PFSK-1 (cell line): ENCODE data around the gene NDC1.

Experiments used
- FOXP2 ChIP-seq: optimal IDR thresholded peaks from 2 replicates; pipeline ENCODE3; 2011; ENCODE audit warnings: borderline replicate concordance, control low read depth, inconsistent platforms; ENCODE audit not compliant: insufficient read depth; ENCODE audit errors: extremely low read length, extremely low read depth
- POLR2AphosphoS5 ChIP-seq: IDR thresholded peaks from 2 replicates; pipeline ENCODE4 v1.6.1; 2012; ENCODE audit warnings: low read depth, mild to moderate bottlenecking, control low read depth, low read length, moderate library complexity
- SIN3A ChIP-seq: IDR thresholded peaks from 2 replicates; pipeline ENCODE4 v1.6.1; 2012; ENCODE audit warnings: mild to moderate bottlenecking, low read length, moderate library complexity, borderline replicate concordance; ENCODE audit not compliant: insufficient read depth
- TAF1 ChIP-seq: IDR thresholded peaks from 2 replicates; pipeline ENCODE4 v1.6.1; 2012; ENCODE audit warnings: low read length, control low read depth, borderline replicate concordance; ENCODE audit not compliant: insufficient read depth
- TF ChIP-seq, protein P1 (sequence below), 2 experiments: IDR thresholded peaks; 2 replicates each; pipeline versions ENCODE4 v1.6.1 to v1.8.0; 2011 to 2012; ENCODE audit warnings: low read depth in 2 of 2, low read length in 2 of 2, control low read depth in 1 of 2, inconsistent platforms in 1 of 2, mild to moderate bottlenecking in 1 of 2, moderate library complexity in 1 of 2; ENCODE audit not compliant: insufficient read depth in 1 of 2

NDC1 gene

DNA sequence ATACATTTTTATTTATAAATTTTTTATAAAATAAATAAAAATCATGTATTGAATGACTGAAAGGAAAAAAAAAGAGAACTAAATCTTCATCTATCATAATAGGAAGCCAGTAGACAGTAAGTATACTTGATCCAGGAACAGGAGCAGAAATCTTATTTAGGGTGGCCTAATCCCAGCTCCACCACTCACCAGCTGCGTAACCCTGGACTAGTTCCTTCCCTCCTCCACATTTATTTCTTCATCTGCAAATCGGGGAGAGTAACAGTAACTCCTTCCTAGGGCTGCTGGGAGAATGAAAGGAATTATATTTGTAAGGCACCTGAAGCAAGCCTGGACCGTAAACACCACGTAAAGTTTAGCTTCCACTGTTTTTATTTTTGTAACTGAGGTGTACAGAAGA, 117.0 kb downstream of the NDC1 start:
- TF ChIP-seq FOXP2 (no peak), TAF1 (no peak)

DNA sequence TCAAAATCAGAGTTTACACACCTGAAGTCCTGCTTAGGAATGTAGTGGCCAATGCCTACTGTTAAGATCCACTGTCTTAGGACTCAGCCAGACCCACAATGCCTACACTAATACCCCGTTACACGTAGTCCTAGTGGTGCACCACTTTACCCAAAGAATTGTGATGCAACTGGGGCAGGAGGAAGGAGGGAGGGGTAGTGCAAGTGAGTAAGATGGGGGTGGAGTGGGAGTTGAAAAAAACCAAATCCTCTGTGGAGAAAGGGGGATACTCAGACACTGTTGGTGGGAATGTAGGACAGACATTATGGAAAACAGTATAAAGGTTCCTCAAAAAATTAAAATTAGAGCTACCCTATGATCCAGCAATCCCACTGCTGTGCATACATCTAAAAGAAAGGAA, 118.6 kb downstream of the NDC1 start:
- TF ChIP-seq FOXP2 = no peak
- TF ChIP-seq, protein P1, sequence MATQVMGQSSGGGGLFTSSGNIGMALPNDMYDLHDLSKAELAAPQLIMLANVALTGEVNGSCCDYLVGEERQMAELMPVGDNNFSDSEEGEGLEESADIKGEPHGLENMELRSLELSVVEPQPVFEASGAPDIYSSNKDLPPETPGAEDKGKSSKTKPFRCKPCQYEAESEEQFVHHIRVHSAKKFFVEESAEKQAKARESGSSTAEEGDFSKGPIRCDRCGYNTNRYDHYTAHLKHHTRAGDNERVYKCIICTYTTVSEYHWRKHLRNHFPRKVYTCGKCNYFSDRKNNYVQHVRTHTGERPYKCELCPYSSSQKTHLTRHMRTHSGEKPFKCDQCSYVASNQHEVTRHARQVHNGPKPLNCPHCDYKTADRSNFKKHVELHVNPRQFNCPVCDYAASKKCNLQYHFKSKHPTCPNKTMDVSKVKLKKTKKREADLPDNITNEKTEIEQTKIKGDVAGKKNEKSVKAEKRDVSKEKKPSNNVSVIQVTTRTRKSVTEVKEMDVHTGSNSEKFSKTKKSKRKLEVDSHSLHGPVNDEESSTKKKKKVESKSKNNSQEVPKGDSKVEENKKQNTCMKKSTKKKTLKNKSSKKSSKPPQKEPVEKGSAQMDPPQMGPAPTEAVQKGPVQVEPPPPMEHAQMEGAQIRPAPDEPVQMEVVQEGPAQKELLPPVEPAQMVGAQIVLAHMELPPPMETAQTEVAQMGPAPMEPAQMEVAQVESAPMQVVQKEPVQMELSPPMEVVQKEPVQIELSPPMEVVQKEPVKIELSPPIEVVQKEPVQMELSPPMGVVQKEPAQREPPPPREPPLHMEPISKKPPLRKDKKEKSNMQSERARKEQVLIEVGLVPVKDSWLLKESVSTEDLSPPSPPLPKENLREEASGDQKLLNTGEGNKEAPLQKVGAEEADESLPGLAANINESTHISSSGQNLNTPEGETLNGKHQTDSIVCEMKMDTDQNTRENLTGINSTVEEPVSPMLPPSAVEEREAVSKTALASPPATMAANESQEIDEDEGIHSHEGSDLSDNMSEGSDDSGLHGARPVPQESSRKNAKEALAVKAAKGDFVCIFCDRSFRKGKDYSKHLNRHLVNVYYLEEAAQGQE (IDR thresholded peaks at IDR 0.05; ENCODE audit: insufficient read depth in 1 of 2, low read depth in 2 of 2, low read length in 2 of 2) = no peak
- TF ChIP-seq TAF1 = no peak
- TF ChIP-seq POLR2AphosphoS5 = no peak
- no peak for TF ChIP-seq SIN3A

DNA sequence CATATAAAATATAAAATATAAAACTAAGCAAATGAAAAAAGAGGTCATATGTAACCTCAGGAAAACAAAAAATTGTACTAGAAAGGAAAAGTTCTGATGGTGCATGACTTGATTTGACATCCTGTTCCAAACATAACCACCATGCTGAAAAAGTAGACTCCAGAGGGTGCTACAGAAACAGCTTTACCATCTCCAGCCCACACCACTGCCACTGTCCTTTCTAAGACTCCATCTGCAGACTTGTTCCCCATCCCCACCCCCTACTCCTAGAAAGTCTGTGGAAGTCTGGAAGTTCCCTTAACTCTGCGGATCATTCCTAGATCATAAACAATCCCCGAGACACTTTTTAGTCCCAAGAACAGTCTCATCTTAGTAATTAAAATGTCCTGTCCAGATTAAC, 119.7 kb downstream of the NDC1 start:
- TF ChIP-seq POLR2AphosphoS5 (no peak), FOXP2 (no peak), SIN3A (no peak), TAF1 (no peak)

DNA sequence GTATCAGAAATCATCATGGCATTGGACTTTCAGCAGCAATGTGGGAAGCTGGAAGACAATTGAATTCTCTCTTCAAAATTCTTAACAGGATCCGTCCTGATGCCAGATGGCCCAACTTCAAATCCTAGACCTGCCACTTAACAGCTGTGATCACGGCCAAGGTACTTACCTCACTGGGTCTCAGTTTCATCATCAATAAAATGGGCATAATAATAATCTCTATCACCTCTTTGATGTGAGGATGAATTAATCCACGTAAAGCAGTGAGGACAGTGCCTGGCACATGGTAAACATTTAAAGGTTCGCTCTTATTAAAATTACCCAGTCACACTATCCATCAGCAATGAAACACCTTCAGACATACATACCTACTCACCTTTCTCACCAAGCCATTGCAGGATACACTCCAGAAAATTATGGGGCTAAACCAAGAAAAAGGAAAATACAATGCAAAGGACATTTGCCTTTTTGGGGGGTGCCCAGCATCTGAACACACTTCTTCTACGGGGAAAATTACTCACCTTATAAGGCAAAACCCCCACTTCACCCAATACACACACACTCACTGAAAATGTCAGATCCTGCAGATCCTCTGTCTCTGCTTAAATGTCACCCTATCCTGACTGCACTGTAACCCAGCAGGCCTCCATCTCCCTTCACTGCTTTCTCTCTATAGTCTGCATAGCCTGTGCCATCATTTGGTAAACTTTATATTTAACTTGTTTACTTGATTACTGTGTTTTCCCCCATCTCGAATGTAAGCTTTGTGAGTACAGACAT, 120.9 kb downstream of the NDC1 start:
- TF ChIP-seq FOXP2 (no peak), TAF1 (no peak), SIN3A (no peak), POLR2AphosphoS5 (no peak)
- TF ChIP-seq, protein P1 (IDR thresholded peaks at IDR 0.05; ENCODE audit: insufficient read depth in 1 of 2, low read depth in 2 of 2, low read length in 2 of 2) = no peak

DNA sequence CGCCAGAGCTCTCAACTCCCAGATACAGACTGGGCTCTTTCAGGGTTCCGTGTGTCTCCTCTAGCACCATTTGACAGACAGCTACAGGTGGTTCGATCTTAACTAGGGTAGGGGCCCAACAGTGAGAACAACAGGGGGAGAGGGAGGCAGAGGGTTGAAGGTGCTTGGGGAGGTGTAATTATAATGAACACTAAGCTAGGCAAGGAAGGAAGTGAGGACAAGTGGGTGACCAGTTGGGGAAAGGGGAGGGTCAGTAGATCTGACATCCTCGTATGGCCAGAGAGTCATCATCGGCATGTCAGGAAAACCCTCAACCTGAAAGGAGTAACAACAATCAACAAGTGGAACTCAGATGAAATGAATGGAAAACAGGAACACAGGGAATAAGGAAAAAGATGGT, 121.9 kb downstream of the NDC1 start:
- no peak for TF ChIP-seq SIN3A
- no peak for TF ChIP-seq TAF1
- TF ChIP-seq, protein P1 (IDR thresholded peaks at IDR 0.05; ENCODE audit: insufficient read depth in 1 of 2, low read depth in 2 of 2, low read length in 2 of 2) = no peak
- no peak for TF ChIP-seq FOXP2
- TF ChIP-seq POLR2AphosphoS5 = no peak

DNA sequence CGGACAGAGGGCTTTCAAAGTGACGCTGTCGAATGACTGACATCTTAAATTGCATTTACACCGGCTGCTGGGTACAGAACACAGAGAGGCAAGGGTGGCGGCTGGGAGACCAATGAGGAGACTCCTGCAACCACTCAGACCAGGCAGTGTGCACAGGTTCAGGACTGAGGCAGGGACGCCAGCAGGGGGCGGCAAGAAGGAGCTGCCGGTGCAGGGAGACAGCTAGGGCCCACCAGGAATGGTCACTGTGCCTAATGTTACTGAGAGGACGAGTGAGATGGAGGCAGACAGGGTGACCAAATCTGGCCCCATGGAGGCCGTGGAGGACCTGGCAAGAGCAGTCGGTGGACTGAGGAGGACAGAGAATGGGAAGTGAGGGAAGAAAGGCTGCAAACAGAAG, 122.6 kb downstream of the NDC1 start:
- TF ChIP-seq, protein P1 (IDR thresholded peaks at IDR 0.05; ENCODE audit: insufficient read depth in 1 of 2, low read depth in 2 of 2, low read length in 2 of 2) = no peak
- no peak for TF ChIP-seq FOXP2
- TF ChIP-seq TAF1 = no peak
- TF ChIP-seq SIN3A = no peak
- TF ChIP-seq POLR2AphosphoS5 = no peak
